HG03108 (cell line): ENCODE results near the gene ALKBH3.

Source experiments
- ATAC-seq: cut with Tn5 transposase; IDR thresholded peaks from one replicate; pipeline ENCODE4 v1.9.1; 2021; ENCODE audit warnings: moderate library complexity; ENCODE audit not compliant: unreplicated experiment

Gene ALKBH3

DNA sequence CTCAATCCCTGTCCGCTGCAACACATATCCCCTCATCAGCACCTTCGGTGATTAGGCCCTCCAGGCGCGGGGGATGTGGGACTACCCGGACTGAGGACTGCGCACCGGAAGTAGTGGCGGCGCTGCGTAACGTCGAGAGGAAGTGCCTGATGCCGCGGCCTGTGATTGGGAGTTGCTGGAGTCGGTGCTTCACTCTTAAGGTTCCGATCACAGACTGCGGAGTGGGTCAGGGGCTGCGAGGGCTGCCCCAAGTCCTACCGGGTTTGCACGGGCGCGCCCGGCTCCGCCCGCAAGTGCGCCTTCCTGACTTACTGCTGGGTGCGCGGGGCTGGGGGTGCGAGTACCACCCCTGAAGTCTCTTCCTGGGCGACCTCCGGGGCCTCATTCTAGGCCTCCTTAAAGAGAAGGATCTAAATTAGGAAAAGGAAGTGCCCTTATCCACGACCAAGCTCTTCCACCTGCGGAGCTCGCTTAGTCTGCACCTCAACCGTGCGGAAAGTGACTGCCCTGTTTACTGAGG lies at the start of gene ALKBH3:
Gene ALKBH3, plus strand, starts transcription at position 192 of the 520 bp plus-strand sequence. CDS start 1,822 bp downstream, outside the sequence.
- ATAC-seq = peak; percentile 98

DNA sequence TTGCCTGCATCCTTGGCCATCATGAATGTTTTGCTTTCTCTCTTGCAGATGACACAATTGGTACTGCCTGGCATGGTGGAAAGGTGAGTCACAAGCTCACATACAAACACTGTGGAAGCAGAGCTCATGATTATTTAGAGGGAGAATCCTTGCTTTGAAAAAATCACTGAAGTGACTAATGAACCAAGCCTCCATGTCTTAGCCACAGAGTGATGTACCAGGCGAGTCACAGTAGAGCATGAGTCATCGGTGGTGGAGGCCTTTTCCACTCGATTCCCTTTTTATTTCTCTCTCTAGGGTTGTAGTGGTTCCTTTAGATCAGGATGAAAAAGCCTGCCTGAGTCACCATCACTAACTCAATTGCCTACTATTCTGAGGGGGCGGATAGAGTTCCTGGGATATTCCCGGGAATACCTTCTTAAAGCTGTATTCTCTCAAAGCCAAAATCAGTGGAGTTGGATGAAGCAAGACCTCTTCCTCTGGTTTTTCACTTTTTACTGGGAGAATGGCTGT lies 49.6 kb upstream of the ALKBH3 start:
- no peak for ATAC-seq

DNA sequence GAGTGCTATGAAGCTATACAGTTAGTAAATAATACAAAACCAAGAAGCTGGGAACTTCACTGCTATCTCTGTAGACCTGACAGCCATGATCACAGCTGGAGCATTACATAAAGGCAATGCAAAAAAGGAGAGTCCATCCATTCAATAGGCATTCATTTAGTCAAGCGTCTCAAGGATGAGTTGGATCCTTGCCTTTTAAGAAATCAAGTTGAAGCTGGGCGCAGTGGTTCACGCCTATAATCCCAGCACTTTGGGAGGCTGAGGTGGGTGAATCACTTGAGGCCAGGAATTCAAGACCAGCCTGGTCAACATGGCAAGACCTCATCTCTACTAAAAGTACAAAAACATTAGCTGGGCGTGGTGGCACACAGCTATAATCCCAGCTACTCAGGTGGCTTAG lies 48.1 kb upstream of the ALKBH3 start:
- ATAC-seq = no peak

DNA sequence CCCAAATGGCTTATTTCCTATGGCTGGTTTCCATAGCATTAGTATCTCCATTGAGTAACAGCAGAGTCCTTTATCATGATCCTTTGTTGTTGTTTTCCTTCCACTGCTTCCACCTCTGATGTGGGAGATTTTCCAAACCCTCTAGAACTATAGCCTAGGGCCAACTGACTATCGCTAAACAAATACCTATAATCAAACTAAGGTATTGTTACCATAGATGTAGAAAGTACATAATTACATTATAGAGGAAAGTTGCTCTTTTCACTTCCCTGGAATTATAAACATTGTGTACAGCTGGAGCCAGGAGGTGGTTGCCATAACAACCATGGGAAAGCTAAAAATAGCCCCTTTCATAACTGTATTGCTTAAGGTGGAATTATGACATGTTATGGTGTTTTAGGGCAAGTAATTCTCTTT lies 47.0 kb upstream of the ALKBH3 start:
- ATAC-seq = no peak

DNA sequence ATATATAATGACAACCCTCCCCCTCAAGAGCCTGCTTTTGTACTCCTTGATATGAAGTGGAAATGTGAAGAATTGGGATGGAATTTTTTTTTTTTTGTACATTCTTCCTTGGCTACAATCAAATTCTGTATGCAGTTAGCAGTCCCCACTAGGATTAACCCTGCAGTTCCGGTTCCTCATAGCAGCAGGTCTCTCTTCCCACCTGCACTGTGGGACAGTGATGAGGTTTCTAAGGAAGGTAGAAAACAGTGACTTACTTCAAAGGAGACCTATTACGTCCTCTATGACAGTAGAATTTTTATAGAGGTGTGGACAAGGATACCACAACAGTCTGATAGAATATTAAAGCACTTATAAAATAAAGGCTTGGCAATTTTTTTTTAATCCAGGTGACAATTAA lies 46.3 kb upstream of the ALKBH3 start:
- no peak for ATAC-seq

DNA sequence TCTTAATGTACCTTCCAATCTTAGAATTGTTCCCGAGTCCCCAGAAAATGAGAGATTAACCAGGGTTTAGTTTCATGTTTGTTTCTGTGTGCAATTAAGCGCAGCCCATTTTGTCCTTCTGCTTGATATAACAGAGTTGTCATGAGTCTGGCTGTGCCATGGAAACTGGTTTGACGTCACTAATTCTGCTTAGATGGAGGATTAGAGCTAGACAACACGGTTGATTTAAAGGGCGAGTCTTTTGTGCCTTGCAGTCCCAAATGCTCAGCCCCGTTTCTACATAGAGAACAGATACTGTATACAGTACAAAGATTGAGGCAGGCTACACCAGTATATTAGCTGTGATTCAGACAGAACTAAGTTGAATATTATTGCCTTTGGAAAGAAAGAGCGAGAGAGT lies 45.5 kb upstream of the ALKBH3 start:
- ATAC-seq = no peak

DNA sequence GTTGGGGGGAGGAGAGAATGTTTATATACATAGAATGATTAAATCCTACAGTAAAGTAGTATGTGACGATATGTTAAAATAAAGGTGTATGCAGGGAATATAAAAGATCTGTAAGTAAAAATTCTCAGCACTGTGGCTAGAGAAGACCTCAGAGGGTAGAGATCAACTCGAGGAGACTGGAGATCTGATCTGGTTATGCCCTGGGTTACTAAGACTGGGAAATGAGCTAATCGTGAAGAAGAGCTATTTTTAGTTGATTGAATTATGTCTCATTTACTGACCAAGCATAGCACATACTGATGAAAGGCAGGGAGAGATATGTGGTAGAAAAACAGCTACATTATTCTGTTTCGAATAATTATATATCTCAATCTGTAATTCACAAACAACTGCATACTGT lies 42.8 kb upstream of the ALKBH3 start:
- ATAC-seq = no peak

DNA sequence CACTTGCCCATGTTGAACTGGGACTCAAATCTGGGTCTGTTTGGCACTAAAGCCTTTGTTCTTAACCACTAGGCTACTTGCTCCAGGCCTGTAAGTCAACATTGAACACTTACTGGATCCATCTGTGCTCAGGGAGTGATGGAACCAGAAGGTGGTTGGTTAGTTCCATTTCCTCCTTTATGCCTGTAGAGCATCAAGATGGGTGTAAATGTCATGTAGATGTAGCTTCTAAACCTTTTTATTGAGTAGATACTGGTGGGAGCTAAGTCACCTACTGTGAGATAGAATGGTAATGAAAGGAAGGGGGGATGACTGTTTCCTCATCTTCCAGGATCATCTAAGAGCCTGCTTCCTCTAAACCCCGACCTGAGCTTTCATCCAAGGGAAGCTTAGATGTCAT lies 38.6 kb upstream of the ALKBH3 start:
- no peak for ATAC-seq

DNA sequence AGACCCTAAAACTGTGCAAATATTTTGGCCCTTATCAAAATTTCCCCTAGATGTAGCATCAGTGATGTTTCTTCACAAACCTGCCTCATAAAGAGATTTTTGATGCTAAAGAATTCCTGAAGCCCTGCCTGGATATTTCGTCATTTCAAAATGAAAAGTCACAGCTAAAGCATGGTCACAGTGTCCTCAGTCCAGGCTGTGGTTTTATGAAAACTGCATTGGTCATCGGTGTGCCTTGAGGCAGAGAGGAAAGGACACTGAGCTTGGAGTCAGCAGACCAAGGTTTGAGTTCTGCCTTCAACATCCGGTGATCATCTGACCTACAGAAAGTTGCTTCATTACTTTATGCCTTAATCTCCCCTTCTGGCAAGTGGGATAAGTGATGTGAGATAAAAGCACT lies 34.8 kb upstream of the ALKBH3 start:
- no peak for ATAC-seq

DNA sequence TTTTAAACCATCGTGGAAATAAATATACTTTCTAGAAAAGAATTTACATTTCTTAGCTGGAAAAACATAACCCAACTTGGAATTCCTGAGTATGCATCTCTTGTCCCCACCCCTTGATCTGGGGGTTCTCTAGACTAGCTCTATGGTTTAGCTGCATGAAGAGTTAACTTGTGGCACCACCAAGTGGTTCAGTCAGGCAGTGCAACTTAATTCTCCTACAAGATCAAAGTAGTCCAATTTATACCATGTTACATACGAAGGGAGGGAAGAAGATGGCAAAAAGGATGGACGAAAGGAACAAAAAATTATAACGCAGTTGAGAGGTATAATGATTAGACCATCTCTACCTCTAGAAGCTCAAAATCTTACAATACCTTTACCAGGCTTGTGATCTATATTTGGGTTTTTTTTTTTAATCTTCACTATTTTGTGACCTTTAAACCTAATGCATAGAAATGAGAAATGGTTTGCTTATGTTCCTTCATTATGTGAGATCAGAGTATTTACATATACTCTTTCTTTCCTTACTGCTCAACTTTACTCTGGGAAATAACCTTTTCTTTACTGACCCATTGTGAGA lies 28.5 kb upstream of the ALKBH3 start:
- ATAC-seq = peak; percentile 52

DNA sequence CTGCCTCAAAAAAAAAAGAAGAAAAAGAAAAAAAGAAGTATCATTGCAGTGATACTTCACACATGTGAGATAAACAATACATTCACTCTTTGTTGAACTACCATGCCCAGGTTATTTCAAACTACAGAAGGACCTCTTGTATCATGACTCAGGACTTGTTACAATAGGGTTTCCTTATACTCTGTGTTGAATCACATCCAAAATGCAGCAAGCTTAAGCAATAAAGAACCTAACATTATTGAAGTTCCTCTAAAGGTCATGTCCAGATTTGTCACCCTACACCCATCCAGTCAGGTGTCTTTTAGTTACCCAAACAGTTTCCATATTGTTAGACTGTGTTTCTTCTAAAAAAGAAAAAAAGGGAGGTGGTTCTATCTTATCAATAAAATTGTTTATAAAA lies 26.9 kb upstream of the ALKBH3 start:
- ATAC-seq = no peak

DNA sequence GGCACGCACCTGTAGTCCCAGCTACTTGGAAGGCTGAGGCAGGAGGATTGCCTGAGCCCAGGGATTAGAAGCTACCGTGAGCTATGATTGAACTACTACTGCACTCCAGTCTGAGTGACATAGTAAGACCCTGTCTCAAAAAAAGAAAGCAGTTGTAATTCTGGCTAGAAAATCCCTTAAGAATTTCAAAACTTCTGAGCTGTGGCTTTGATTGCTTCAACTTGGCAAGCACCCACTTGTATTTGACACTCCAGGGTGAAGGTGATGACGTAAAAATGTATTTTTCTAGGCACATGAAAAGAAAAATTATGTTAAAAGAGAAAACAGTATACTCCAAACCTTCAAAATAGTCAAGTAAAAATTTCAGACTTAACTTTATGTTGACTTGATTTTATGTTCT lies 23.6 kb upstream of the ALKBH3 start:
- ATAC-seq = no peak

DNA sequence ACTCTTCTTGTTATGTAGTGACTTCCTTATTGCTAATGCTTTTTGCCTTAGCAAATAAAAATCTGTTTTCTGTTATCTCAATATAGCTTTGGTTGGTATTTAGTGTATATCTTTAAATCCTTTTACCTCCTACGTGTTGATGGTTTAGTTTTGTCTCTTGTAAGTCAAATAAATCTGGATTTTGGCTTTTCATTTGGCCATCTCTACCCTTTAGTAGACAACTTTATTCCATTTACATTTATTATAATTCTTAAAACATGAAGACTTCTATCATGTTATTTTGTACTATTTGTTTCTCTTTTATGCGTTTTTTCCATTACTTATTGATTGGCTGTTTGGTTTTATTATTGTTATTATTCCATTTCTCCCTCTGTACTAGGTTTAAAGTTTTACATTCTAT lies 19.5 kb upstream of the ALKBH3 start:
- ATAC-seq = no peak

DNA sequence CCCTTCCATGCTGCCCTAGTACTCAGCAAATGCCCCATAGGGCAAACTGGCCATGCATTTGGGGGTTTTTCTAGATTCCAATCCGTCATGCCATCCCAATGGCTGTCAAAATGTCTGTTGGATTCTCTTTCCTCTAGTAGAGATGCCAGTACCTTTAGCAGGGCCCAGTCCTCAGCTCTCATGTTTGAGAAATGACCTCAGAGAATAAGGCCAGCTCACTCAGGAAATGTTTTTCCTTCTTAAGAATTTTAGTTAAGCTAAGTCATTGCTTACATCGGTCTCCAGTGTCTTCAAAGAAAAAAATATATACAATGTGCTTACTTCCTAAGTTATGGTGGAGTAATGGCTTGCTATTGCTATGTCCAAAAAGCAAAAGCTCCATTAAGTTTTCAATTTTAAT lies 14.1 kb upstream of the ALKBH3 start:
- no peak for ATAC-seq

DNA sequence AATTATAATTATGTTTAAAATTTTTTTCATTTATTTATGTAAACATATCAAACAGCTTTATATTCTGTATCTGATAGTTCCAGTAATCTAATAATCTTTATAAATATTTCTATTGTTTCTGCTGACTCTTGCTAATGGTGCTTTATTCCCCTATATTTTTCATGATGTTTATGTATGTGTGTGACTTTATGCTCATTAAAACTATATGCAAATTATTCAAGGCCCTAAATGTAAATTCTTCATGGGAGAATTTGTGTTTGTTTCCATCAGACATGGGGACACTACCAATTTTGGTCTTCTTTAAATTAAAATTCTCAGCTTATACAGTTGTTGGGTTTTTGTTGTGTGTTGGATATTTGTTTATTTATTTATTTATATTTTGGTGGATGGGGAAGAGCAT lies 13.7 kb upstream of the ALKBH3 start:
- ATAC-seq = no peak

DNA sequence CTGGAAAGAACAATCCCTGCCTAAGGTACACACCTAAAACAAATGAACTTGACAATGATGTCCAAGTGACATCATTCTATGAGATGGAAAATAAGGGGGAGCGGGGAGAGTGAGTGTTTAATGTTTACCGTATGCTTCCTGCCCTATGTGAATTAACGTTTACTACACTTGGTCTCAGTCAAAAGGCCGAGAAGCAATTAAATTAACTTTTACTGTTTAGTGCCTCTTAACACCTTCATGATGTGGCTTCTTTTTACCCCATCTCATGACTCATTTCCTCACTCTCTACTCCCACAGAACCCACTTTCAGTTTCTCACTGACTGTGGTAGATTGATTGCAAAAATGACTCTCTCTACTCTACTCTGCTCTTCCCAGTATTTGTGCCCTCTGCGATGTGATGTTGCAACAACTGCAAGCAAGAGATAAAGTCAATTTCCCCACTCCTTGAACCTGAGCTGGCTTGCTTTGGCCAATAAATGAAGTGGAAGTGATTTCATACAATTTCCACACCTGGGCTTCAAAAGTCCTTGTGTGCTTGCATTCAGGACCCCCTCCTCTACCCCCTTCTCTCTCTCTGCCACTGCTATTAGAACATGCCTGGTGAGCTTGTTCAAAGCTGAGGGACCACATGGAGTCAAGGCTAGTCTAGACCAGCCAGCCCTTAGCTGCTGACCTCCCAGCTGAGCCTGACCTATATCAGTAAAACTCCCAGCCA lies 11.6 kb upstream of the ALKBH3 start:
- ATAC-seq = peak; percentile 98

DNA sequence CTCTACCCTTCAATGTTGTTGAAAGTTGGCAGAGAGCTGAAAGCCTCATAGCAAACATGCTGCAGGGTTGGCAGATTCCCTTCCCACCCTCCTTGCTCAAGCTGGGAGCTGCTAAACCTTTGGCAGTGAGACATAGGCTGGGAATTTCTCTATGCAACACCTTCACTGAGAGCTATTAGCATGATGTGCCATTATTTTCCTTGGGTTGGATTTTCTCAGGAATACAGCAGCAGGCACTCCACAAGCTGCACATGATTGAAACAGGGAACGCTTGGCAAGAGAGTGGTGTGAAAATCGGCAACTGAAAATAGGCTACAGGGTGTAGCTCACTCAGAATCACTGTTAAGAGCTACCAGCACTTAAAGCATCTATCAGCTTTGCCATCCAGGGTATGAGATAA lies 9.6 kb upstream of the ALKBH3 start:
- ATAC-seq = no peak

DNA sequence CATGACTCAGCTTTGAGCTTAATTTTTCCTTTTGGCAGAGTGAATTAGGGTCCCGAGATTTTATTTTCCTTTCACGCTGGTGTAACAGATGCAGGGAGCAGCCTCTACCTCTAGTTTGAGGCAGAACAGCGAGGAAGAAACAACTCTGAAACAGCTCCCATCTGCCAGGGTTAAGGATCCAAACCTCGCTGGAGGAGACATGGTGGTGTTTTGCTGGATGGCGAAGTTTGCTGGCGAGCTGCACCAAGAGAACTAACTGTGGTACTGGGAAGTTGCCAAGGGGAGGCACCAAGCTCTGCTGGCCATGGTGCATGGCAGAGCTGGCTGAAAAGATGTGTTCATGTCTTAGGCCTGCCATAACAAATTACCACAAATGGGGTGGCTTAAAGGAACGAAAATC lies 7.6 kb upstream of the ALKBH3 start:
- no peak for ATAC-seq

DNA sequence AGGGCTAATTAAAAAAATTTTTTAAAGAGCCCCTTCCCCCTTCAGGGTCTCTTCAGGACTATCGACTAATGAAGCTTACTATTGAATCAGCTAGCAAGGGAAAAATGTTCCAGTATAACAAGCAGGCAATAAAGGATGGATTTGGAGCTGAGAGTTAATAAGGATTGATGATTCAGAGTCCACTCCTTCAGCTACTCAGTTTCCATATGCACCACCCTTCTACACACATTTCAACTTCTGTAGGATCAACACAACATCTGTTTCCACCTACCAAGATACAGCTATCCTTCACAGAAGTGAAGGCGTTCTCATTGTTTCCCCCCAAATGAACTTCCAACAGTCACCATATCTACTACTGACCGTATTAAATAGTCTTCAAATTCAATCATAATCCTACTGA lies 6.6 kb upstream of the ALKBH3 start:
- no peak for ATAC-seq

DNA sequence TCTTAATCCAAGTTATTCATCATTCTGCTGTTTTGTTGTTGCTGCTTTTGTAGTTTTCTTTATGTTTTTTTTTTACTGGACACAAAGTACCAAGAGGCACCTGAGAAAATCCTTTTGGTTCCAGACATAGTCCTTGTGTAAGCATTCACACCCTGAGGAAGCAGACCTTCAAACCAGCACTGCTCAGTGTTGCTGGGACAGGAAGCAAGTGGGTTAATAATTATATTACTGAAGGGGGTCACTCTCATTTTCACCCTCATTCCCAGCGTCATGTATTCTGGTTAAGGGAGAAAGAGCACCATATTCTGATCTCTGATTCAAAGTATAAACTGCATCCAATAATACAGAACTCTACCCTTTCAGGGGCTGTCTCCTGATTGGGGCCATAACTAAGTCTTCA lies 5.9 kb upstream of the ALKBH3 start:
- peak; percentile 56 for ATAC-seq

DNA sequence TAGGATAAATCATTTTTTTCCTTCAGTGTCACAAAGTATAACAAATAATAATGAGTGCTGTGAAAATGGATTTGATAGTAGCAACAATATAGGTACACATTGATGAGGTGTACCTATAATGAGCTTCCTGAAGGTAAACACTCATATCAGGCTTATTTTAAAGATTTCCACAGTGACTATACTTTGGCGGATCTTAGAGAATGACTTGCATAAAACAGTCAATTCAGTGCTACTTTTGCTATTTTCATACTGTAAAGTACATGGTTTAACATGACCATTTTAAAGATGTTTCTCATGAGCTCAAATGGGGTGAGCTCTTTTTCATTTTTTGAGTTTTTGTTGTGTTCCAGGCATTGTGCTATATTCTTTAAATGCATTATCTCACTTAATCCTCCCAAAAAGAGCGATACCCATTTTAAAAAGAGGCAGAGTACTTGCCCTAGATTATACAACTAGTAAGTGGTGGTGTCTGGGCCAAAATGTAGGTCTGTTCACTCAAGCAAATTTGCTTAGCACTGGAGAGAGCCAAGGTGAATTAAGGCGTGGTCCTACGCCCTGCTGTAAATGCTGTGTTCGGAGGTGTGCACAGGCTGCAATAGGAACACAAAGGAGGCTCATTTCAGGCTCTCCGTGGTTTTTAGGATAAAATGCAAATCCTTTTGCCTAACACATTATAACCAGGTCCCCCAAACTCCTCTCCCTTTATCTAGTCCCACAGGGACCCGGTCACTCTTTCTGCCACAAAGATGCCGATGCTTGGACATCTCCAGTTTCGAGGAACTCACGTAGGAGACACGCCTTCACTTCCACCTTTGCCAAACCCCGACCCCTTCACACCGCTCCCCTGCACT lies 617 bp upstream of the ALKBH3 start:
- ATAC-seq = no peak

DNA sequence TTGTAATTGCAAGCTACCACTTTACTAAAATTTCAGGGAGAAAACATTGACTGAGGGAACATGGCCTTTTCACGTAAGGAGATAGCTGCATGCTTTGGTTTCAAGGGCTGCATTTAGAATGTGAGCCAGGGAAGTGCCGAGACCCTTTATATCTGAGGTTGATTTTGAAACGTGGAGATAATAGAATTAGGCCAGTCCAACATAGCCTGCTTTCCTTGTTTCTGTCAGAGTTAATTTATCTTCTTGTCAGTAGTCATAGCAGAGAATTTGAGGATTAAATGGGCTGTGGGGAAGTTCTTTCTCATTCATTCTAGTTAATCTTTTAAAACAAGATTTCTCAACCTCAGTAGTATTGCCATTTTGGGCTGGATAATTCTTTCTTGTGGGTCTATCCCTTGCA lies 12.2 kb downstream of the ALKBH3 start:
- no peak for ATAC-seq
